HCT116 (cell line): ENCODE data around the gene WDR88.

Experiments used
- EGR1 ChIP-seq: IDR thresholded peaks from 2 replicates; pipeline ENCODE4 v1.6.1; 2012; ENCODE audit warnings: low read depth
- FOSL1 ChIP-seq: IDR thresholded peaks from 2 replicates; pipeline ENCODE4 v1.6.1; 2012; ENCODE audit warnings: low read depth
- JUND ChIP-seq: IDR thresholded peaks from 2 replicates; pipeline ENCODE4 v1.6.1; 2012
- POLR2A ChIP-seq: IDR thresholded peaks from 2 replicates; pipeline ENCODE4 v1.7.0; 2011; ENCODE audit warnings: borderline replicate concordance; ENCODE audit not compliant: insufficient read depth, insufficient read length; ENCODE audit errors: extremely low read depth
- POLR2AphosphoS5 ChIP-seq: IDR thresholded peaks from 2 replicates; pipeline ENCODE4 v1.6.1; 2011; ENCODE audit warnings: mild to moderate bottlenecking, low read depth, low read length, moderate library complexity
- RAD21 ChIP-seq: IDR thresholded peaks from 2 replicates; pipeline ENCODE4 v1.6.1; 2012; ENCODE audit warnings: low read depth, mild to moderate bottlenecking
- SIN3A ChIP-seq: IDR thresholded peaks from 2 replicates; pipeline ENCODE4 v1.6.1; 2012; ENCODE audit warnings: low read depth
- YY1 ChIP-seq: IDR thresholded peaks from 2 replicates; pipeline ENCODE4 v1.6.1; 2011; ENCODE audit warnings: low read length, low read depth, moderate library complexity, mild to moderate bottlenecking; ENCODE audit not compliant: insufficient replicate concordance; ENCODE audit errors: extremely low read depth
- TF ChIP-seq, protein P1 (sequence below): IDR thresholded peaks from 2 replicates; pipeline ENCODE4 v1.6.1; 2012
- TF ChIP-seq, protein P2 (sequence below), 3 experiments: fragments of 200-600 bp in 1 of 3; sonication (generic) in 1 of 3; IDR thresholded peaks in 2 of 3; conservative IDR thresholded peaks in 1 of 3; 2 replicates each; pipeline ENCODE4 v1.5.1; 2012 to 2017; ENCODE audit warnings: low read depth in 2 of 3, low read length in 2 of 3, antibody characterized with exemption in 1 of 3, borderline replicate concordance in 1 of 3, control low read depth in 1 of 3, mild to moderate bottlenecking in 1 of 3, mixed read lengths in 1 of 3, mixed run types in 1 of 3, moderate library complexity in 1 of 3; ENCODE audit not compliant: insufficient read depth in 1 of 3
- TF ChIP-seq, protein P3 (sequence below): IDR thresholded peaks from 2 replicates; pipeline ENCODE4 v1.6.1; 2012

DNA sequence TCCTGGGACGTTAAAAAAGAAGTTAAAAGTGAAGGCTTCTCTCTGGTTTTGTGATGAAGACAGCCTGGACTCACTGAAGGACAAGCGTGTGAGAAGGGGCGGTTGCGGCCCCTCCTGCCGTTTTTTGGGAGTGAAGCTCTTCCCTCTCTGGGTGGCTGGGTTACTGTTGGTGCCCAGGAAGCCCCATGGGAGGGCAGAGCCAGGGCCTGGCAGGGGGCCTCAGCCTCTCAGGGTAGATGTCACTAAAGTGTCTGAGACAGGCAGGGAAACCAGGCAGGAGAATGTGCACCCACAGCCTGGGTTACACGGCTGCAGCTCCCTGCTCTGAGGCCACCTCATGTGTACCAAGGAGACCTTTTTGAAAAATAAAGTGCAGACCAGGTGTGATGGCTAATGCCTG is 1.5 kb upstream of the WDR88 start:
- TF ChIP-seq, protein P1, sequence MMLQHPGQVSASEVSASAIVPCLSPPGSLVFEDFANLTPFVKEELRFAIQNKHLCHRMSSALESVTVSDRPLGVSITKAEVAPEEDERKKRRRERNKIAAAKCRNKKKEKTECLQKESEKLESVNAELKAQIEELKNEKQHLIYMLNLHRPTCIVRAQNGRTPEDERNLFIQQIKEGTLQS, result no peak
- TF ChIP-seq, protein P2, sequence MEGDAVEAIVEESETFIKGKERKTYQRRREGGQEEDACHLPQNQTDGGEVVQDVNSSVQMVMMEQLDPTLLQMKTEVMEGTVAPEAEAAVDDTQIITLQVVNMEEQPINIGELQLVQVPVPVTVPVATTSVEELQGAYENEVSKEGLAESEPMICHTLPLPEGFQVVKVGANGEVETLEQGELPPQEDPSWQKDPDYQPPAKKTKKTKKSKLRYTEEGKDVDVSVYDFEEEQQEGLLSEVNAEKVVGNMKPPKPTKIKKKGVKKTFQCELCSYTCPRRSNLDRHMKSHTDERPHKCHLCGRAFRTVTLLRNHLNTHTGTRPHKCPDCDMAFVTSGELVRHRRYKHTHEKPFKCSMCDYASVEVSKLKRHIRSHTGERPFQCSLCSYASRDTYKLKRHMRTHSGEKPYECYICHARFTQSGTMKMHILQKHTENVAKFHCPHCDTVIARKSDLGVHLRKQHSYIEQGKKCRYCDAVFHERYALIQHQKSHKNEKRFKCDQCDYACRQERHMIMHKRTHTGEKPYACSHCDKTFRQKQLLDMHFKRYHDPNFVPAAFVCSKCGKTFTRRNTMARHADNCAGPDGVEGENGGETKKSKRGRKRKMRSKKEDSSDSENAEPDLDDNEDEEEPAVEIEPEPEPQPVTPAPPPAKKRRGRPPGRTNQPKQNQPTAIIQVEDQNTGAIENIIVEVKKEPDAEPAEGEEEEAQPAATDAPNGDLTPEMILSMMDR (IDR thresholded peaks at IDR 0.05 in 2 of 3, conservative IDR thresholded peaks at IDR 0.05 in 1 of 3; ENCODE audit: borderline replicate concordance in 1 of 3, insufficient read depth in 1 of 3, low read depth in 2 of 3, low read length in 2 of 3), result no peak
- no peak for TF ChIP-seq JUND
- TF ChIP-seq, protein P3, sequence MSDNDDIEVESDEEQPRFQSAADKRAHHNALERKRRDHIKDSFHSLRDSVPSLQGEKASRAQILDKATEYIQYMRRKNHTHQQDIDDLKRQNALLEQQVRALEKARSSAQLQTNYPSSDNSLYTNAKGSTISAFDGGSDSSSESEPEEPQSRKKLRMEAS, result no peak
- no peak for TF ChIP-seq EGR1
- TF ChIP-seq YY1, result no peak
- no peak for TF ChIP-seq RAD21
- no peak for TF ChIP-seq POLR2A
- no peak for TF ChIP-seq FOSL1
- TF ChIP-seq SIN3A, result no peak
- no peak for TF ChIP-seq POLR2AphosphoS5
